HCT116 (cell line): ENCODE results near the gene SMPDL3B. TPM values are rescaled to one million over a fixed set of nuclear protein-coding genes. Genes with fewer than 3 reads are reported as not detected.

Source experiments
- ATAC-seq: fragments of 200-7000 bp; cut with Tn5 transposase; 2 replicates; pipeline ENCODE4 v1.9.1; 2020; ENCODE audit warnings: mild to moderate bottlenecking, moderate library complexity
- BruUV-seq: library from RNA; stranded (reverse); fragments of 400-500 nt; replicated peaks from 2 replicates; lab custom pipeline; 2021; lab: Mats Ljungman, UMichigan
- CTCF ChIA-PET: fragments of 300-600 bp; sonication (Branson Sonifier 250); formaldehyde crosslinking; loops from one replicate; lab custom pipeline; 2021; ENCODE audit warnings: antibody characterized with exemption; lab: Charles Lee
- POLR2A ChIA-PET: fragments of 300-600, 350-600 bp; sonication (Branson Sonifier 250); formaldehyde crosslinking; loops from one replicate; lab custom pipeline; 2021; ENCODE audit warnings: antibody characterized with exemption; lab: Charles Lee
- RAD21 ChIA-PET, 2 experiments: fragments of 300-600 bp; sonication (Branson Sonifier 250); formaldehyde crosslinking; loops; one replicate each; lab custom pipeline; 2023; ENCODE audit warnings: low total read pairs in 2 of 2; ENCODE audit not compliant: uncharacterized antibody in 2 of 2, unreplicated experiment in 2 of 2, low non-redundant PET in 1 of 2; lab: Charles Lee
- DNase-seq: peaks from one replicate; pipeline ENCODE4 v3.0.0-alpha.2; 2010; ENCODE audit warnings: low read depth, low spot score
- H2AFZ ChIP-seq: fragments of 200-600 bp; shearing (Covaris generic), sonication (generic); 2 replicates; pipeline ENCODE4 v1.6.1; 2017; ENCODE audit warnings: low read depth, mixed run types, mixed read lengths, antibody characterized with exemption, low read length; ENCODE audit not compliant: poor library complexity, severe bottlenecking
- H3K27ac ChIP-seq: 2 replicates; pipeline ENCODE4 v1.5.1; 2012; ENCODE audit warnings: low read depth, low read length
- H3K27me3 ChIP-seq: fragments of 200-600 bp; sonication (generic); 2 replicates; pipeline ENCODE4 v1.6.1; 2016; ENCODE audit warnings: mixed run types, low read length, mixed read lengths; ENCODE audit not compliant: insufficient read depth
- H3K36me3 ChIP-seq, 2 experiments: fragments of 200-500 bp in 1 of 2; fragments of 200-600 bp in 1 of 2; sonication (Bioruptor generic) in 1 of 2; sonication (generic) in 1 of 2; 2 replicates each; pipeline versions ENCODE4 v1.5.1 to v1.6.1; 2014 to 2016; ENCODE audit warnings: low read length in 2 of 2, inconsistent platforms in 1 of 2, mixed read lengths in 1 of 2, mixed run types in 1 of 2; ENCODE audit not compliant: insufficient read depth in 2 of 2, control insufficient read depth in 1 of 2
- H3K4me1 ChIP-seq, 2 experiments: fragments of 200-600 bp in 1 of 2; sonication (generic) in 1 of 2; 2 replicates each; pipeline versions ENCODE4 v1.5.1 to v1.6.1; 2012 to 2017; ENCODE audit warnings: low read length in 2 of 2, inconsistent platforms in 1 of 2, mild to moderate bottlenecking in 1 of 2, mixed read lengths in 1 of 2, mixed run types in 1 of 2, moderate library complexity in 1 of 2; ENCODE audit not compliant: insufficient read depth in 2 of 2, control insufficient read depth in 1 of 2
- H3K4me2 ChIP-seq: fragments of 200-600 bp; sonication (generic); 2 replicates; pipeline ENCODE4 v1.6.1; 2017; ENCODE audit warnings: mixed run types, low read length, mixed read lengths
- H3K4me3 ChIP-seq, 2 experiments: fragments of 200-600 bp in 1 of 2; sonication (generic) in 1 of 2; replicated peaks in 1 of 2; 2 replicates each; pipeline ENCODE4 v1.5.1; 2011 to 2016; ENCODE audit warnings: low read length in 2 of 2, control low read depth in 1 of 2, low read depth in 1 of 2, mild to moderate bottlenecking in 1 of 2, mixed read lengths in 1 of 2, mixed run types in 1 of 2
- H3K79me2 ChIP-seq: fragments of 200-600 bp; sonication (generic); 2 replicates; pipeline ENCODE4 v1.6.1; 2017; ENCODE audit warnings: mild to moderate bottlenecking, mixed run types, low read length, moderate library complexity, mixed read lengths; ENCODE audit not compliant: insufficient read depth
- H3K9ac ChIP-seq: fragments of 200-600 bp; sonication (generic); 2 replicates; pipeline ENCODE4 v1.6.1; 2016; ENCODE audit warnings: low read length, mixed read lengths
- H3K9me2 ChIP-seq: fragments of 200-600 bp; sonication (generic), shearing (Covaris generic); 2 replicates; pipeline ENCODE4 v1.6.1; 2017; ENCODE audit warnings: mixed run types, mild to moderate bottlenecking, moderate library complexity; ENCODE audit not compliant: insufficient read depth
- H3K9me3 ChIP-seq, 2 experiments: fragments of 200-500 bp in 1 of 2; fragments of 200-600 bp in 1 of 2; sonication (Bioruptor generic) in 1 of 2; sonication (generic) in 1 of 2; 2 replicates each; pipeline ENCODE4 v1.6.1; 2014 to 2017; ENCODE audit warnings: low read length in 2 of 2, mixed read lengths in 2 of 2, inconsistent platforms in 1 of 2, low read depth in 1 of 2, mild to moderate bottlenecking in 1 of 2, mixed run types in 1 of 2, moderate library complexity in 1 of 2; ENCODE audit not compliant: control insufficient read depth in 1 of 2, insufficient read depth in 1 of 2
- H4K20me1 ChIP-seq: fragments of 200-600 bp; sonication (generic), shearing (Covaris generic); 2 replicates; pipeline ENCODE4 v1.6.1; 2017; ENCODE audit warnings: mixed run types, mild to moderate bottlenecking, moderate library complexity; ENCODE audit not compliant: insufficient read depth
- ATF3 ChIP-seq: IDR thresholded peaks from 2 replicates; pipeline ENCODE4 v1.6.1; 2012
- CTCF ChIP-seq, 3 experiments: fragments of 200-600 bp in 1 of 3; sonication (generic) in 1 of 3; IDR thresholded peaks in 2 of 3; conservative IDR thresholded peaks in 1 of 3; 2 replicates each; pipeline ENCODE4 v1.5.1; 2012 to 2017; ENCODE audit warnings: low read depth in 2 of 3, low read length in 2 of 3, antibody characterized with exemption in 1 of 3, borderline replicate concordance in 1 of 3, control low read depth in 1 of 3, mild to moderate bottlenecking in 1 of 3, mixed read lengths in 1 of 3, mixed run types in 1 of 3, moderate library complexity in 1 of 3; ENCODE audit not compliant: insufficient read depth in 1 of 3
- EGR1 ChIP-seq: IDR thresholded peaks from 2 replicates; pipeline ENCODE4 v1.6.1; 2012; ENCODE audit warnings: low read depth
- ELF1 ChIP-seq: IDR thresholded peaks from 2 replicates; pipeline ENCODE4 v1.6.1; 2012; ENCODE audit warnings: low read depth, borderline replicate concordance
- FOSL1 ChIP-seq: IDR thresholded peaks from 2 replicates; pipeline ENCODE4 v1.6.1; 2012; ENCODE audit warnings: low read depth
- JUND ChIP-seq: IDR thresholded peaks from 2 replicates; pipeline ENCODE4 v1.6.1; 2012
- MAX ChIP-seq: IDR thresholded peaks from 2 replicates; pipeline ENCODE4 v1.6.1; 2012
- POLR2A ChIP-seq: IDR thresholded peaks from 2 replicates; pipeline ENCODE4 v1.7.0; 2011; ENCODE audit warnings: borderline replicate concordance; ENCODE audit not compliant: insufficient read depth, insufficient read length; ENCODE audit errors: extremely low read depth
- RAD21 ChIP-seq: IDR thresholded peaks from 2 replicates; pipeline ENCODE4 v1.6.1; 2012; ENCODE audit warnings: low read depth, mild to moderate bottlenecking
- SIN3A ChIP-seq: IDR thresholded peaks from 2 replicates; pipeline ENCODE4 v1.6.1; 2012; ENCODE audit warnings: low read depth
- SP1 ChIP-seq: IDR thresholded peaks from 2 replicates; pipeline ENCODE4 v1.6.1; 2012; ENCODE audit warnings: low read depth
- TCF7L2 ChIP-seq: IDR thresholded peaks from 2 replicates; pipeline ENCODE4 v1.7.0; 2011; ENCODE audit warnings: borderline replicate concordance, inconsistent platforms; ENCODE audit not compliant: insufficient read depth, insufficient read length; ENCODE audit errors: extremely low read depth
- YY1 ChIP-seq: IDR thresholded peaks from 2 replicates; pipeline ENCODE4 v1.6.1; 2011; ENCODE audit warnings: low read length, low read depth, moderate library complexity, mild to moderate bottlenecking; ENCODE audit not compliant: insufficient replicate concordance; ENCODE audit errors: extremely low read depth
- ZBTB33 ChIP-seq: IDR thresholded peaks from 2 replicates; pipeline ENCODE4 v1.6.1; 2011; ENCODE audit warnings: mild to moderate bottlenecking, low read length, moderate library complexity; ENCODE audit not compliant: insufficient replicate concordance; ENCODE audit errors: extremely low read depth
- ZNF274 ChIP-seq: fragments of 200-500 bp; sonication (Bioruptor generic); IDR thresholded peaks from 2 replicates; pipeline ENCODE4 v1.6.1; 2014; ENCODE audit warnings: mild to moderate bottlenecking, low read depth, low read length, inconsistent platforms
- intact Hi-C: fragments of 100-400 bp; cut with micrococcal nuclease; formaldehyde crosslinking; loops from 2 replicates; pipeline ENCODE4 v1.10.0; 2022
- total RNA-seq: library from RNA; stranded (reverse); gene quantifications from one replicate; pipeline ENCODE4 v1.2.1, GENCODE V29; 2021; ENCODE audit not compliant: unreplicated experiment

SMPDL3B gene
- total RNA-seq, 1 experiment from 2014 or later: 16.4 TPM

GRCh38 chr1:27954186-27954585 is 19.4 kb downstream of the SMPDL3B start:
- H3K4me3 ChIP-seq: no peak overlapping the region
- TF ChIP-seq ATF3 (no peak), POLR2A (no peak), JUND (no peak), ZNF274 (no peak), ELF1 (no peak), ZBTB33 (no peak), EGR1 (no peak), SP1 (no peak), CTCF (IDR thresholded peaks at IDR 0.05 in 2 of 3, conservative IDR thresholded peaks at IDR 0.05 in 1 of 3; ENCODE audit: borderline replicate concordance in 1 of 3, insufficient read depth in 1 of 3, low read depth in 2 of 3, low read length in 2 of 3) (no peak), TCF7L2 (no peak), MAX (no peak), SIN3A (no peak), YY1 (no peak), FOSL1 (no peak), RAD21 (no peak)
- H4K20me1 ChIP-seq: no peaks in the 10 kb centered on the region
- no peaks in the 10 kb centered on the region for H3K9me3 ChIP-seq
- BruUV-seq: no TSS peak
- ATAC-seq (no peak), DNase-seq (no peak)
- no peak overlapping the region for H3K9ac ChIP-seq
- H3K9me2 ChIP-seq: no peaks in the 10 kb centered on the region
- POLR2A ChIA-PET: no interaction called here
- H3K27me3 ChIP-seq: no peaks in the 10 kb centered on the region
- H3K27ac ChIP-seq: no peak overlapping the region
- H2AFZ ChIP-seq: no peak overlapping the region
- RAD21 ChIA-PET: no interaction called here
- H3K79me2 ChIP-seq: no peaks in the 10 kb centered on the region
- CTCF ChIA-PET: no interaction called here
- H3K36me3 ChIP-seq: no peaks in the 10 kb centered on the region; a peak in 1 of 4 replicates
- H3K4me2 ChIP-seq: no peak overlapping the region
- H3K4me1 ChIP-seq: peaks cover 6 to 9% of the 10 kb centered on the region in 2 experiments
- intact Hi-C loops: no loop called here
